H9 (cell line): ENCODE data around the gene PAK5. TPM values are rescaled to one million over a fixed set of nuclear protein-coding genes. Genes with fewer than 3 reads are reported as not detected.

ENCODE experiments used
- DNase-seq: peaks from one replicate; pipeline ENCODE4 v3.0.0-alpha.2; 2017
- H2AFZ ChIP-seq: one replicate; pipeline ENCODE4 v1.6.1; 2013; ENCODE audit warnings: mild to moderate bottlenecking, low read length, control low read depth, moderate library complexity
- H2AK5ac ChIP-seq: 2 replicates; pipeline ENCODE4 v1.6.1; 2013; ENCODE audit warnings: low read length, control low read depth, mixed read lengths; ENCODE audit not compliant: insufficient read length
- H2BK120ac ChIP-seq: one replicate; pipeline ENCODE4 v1.6.1; 2013; ENCODE audit warnings: low read depth, mild to moderate bottlenecking, low read length, control low read depth, inconsistent platforms; ENCODE audit not compliant: poor library complexity, severe bottlenecking
- H2BK12ac ChIP-seq: 2 replicates; pipeline ENCODE4 v1.6.1; 2013; ENCODE audit warnings: low read length, control low read depth, mixed read lengths, low read depth; ENCODE audit not compliant: insufficient read length
- H2BK15ac ChIP-seq: 2 replicates; pipeline ENCODE4 v1.6.1; 2013; ENCODE audit warnings: low read depth, low read length, control low read depth
- H2BK20ac ChIP-seq: one replicate; pipeline ENCODE4 v1.6.1; 2013; ENCODE audit warnings: low read depth, mild to moderate bottlenecking, low read length, control low read depth, inconsistent platforms; ENCODE audit not compliant: poor library complexity, severe bottlenecking
- H2BK5ac ChIP-seq: 2 replicates; pipeline ENCODE4 v1.6.1; 2013; ENCODE audit warnings: low read length, control low read depth, mixed read lengths; ENCODE audit not compliant: insufficient read length
- H3K14ac ChIP-seq: 2 replicates; pipeline ENCODE4 v1.6.1; 2013; ENCODE audit warnings: low read length, control low read depth; ENCODE audit not compliant: insufficient read depth
- H3K18ac ChIP-seq: 2 replicates; pipeline ENCODE4 v1.6.1; 2013; ENCODE audit warnings: low read depth, mild to moderate bottlenecking, mixed read lengths, low read length, control low read depth; ENCODE audit not compliant: insufficient read length
- H3K23ac ChIP-seq: 2 replicates; pipeline ENCODE4 v1.6.1; 2013; ENCODE audit warnings: low read length, control low read depth, mixed read lengths, low read depth; ENCODE audit not compliant: insufficient read length
- H3K23me2 ChIP-seq: 2 replicates; pipeline ENCODE4 v1.6.1; 2013; ENCODE audit warnings: low read depth, mild to moderate bottlenecking, mixed read lengths, low read length, control low read depth; ENCODE audit not compliant: insufficient read length, poor library complexity, severe bottlenecking
- H3K27ac ChIP-seq: 2 replicates; pipeline ENCODE4 v1.5.1; 2013; ENCODE audit warnings: low read length, control low read depth, mixed read lengths, low read depth; ENCODE audit not compliant: insufficient read length
- H3K27me3 ChIP-seq: 2 replicates; pipeline ENCODE4 v1.6.1; 2013; ENCODE audit warnings: low read length, control low read depth, inconsistent platforms; ENCODE audit not compliant: insufficient read depth
- H3K4ac ChIP-seq: 2 replicates; pipeline ENCODE4 v1.6.1; 2013; ENCODE audit warnings: low read depth, mild to moderate bottlenecking, control low read depth, inconsistent platforms, low read length, moderate library complexity
- H3K4me1 ChIP-seq: 2 replicates; pipeline ENCODE4 v1.6.1; 2013; ENCODE audit warnings: low read length, control low read depth, inconsistent platforms; ENCODE audit not compliant: insufficient read depth
- H3K4me2 ChIP-seq: 2 replicates; pipeline ENCODE4 v1.6.1; 2013; ENCODE audit warnings: low read length, control low read depth, mixed read lengths; ENCODE audit not compliant: insufficient read length, insufficient read depth
- H3K56ac ChIP-seq: 2 replicates; pipeline ENCODE4 v1.6.1; 2013; ENCODE audit warnings: low read depth, mild to moderate bottlenecking, mixed read lengths, low read length, control low read depth; ENCODE audit not compliant: insufficient read length
- H3K79me1 ChIP-seq: 2 replicates; pipeline ENCODE4 v1.6.1; 2013; ENCODE audit warnings: low read depth, mild to moderate bottlenecking, moderate library complexity, low read length, control low read depth, inconsistent platforms; ENCODE audit not compliant: insufficient read depth, poor library complexity, severe bottlenecking
- H3K79me2 ChIP-seq: 2 replicates; pipeline ENCODE4 v1.6.1; 2013; ENCODE audit warnings: low read length, control low read depth, inconsistent platforms; ENCODE audit not compliant: insufficient read depth
- H3K9ac ChIP-seq: 2 replicates; pipeline ENCODE4 v1.6.1; 2013; ENCODE audit warnings: low read length, control low read depth, mixed read lengths; ENCODE audit not compliant: insufficient read length; ENCODE audit errors: extremely low read depth
- H3K9me3 ChIP-seq: one replicate; pipeline ENCODE4 v1.6.1; 2013; ENCODE audit warnings: low read depth, low read length, inconsistent platforms; ENCODE audit not compliant: control insufficient read depth
- H3T11ph ChIP-seq: one replicate; pipeline ENCODE4 v1.6.1; 2013; ENCODE audit warnings: mild to moderate bottlenecking, low read length, control low read depth, inconsistent platforms
- H4K20me1 ChIP-seq: one replicate; pipeline ENCODE4 v1.6.1; 2013; ENCODE audit not compliant: control insufficient read depth, insufficient read length, insufficient read depth
- H4K5ac ChIP-seq: 2 replicates; pipeline ENCODE4 v1.6.1; 2013; ENCODE audit warnings: low read depth, mild to moderate bottlenecking, mixed read lengths, low read length, control low read depth; ENCODE audit not compliant: insufficient read length
- H4K8ac ChIP-seq: replicated peaks from 2 replicates; pipeline ENCODE4 v1.6.1; 2013; ENCODE audit warnings: low read length, control low read depth, mixed read lengths, low read depth; ENCODE audit not compliant: insufficient read length
- H4K91ac ChIP-seq: 2 replicates; pipeline ENCODE4 v1.6.1; 2013; ENCODE audit warnings: low read depth, mild to moderate bottlenecking, moderate library complexity, mixed read lengths, low read length, control low read depth; ENCODE audit not compliant: insufficient read length
- H3K27ac Mint-ChIP-seq, 3 experiments: 2 replicates in 2 of 3; 3 replicates in 1 of 3; pipeline ENCODE4 v1.8.0; 2020 to 2021; ENCODE audit warnings: mixed read lengths in 3 of 3, mild to moderate bottlenecking in 1 of 3, moderate library complexity in 1 of 3
- H3K27me3 Mint-ChIP-seq: 2 replicates; pipeline ENCODE4 v1.8.0; 2021; ENCODE audit warnings: low read depth, mild to moderate bottlenecking, moderate library complexity, mixed read lengths
- H3K36me3 Mint-ChIP-seq, 3 experiments: 2 replicates in 2 of 3; 3 replicates in 1 of 3; pipeline ENCODE4 v1.8.0; 2020 to 2021; ENCODE audit warnings: low read depth in 3 of 3, mixed read lengths in 3 of 3; ENCODE audit not compliant: insufficient read depth in 1 of 3
- H3K4me1 Mint-ChIP-seq, 2 experiments: 2 replicates each; pipeline ENCODE4 v1.8.0; 2020; ENCODE audit warnings: mixed read lengths in 2 of 2
- H3K4me3 Mint-ChIP-seq, 2 experiments: 2 replicates in 1 of 2; 3 replicates in 1 of 2; pipeline ENCODE4 v1.8.0; 2020 to 2021; ENCODE audit warnings: mild to moderate bottlenecking in 2 of 2, mixed read lengths in 2 of 2, moderate library complexity in 1 of 2
- H3K9me3 Mint-ChIP-seq, 2 experiments: 2 replicates in 1 of 2; 3 replicates in 1 of 2; pipeline ENCODE4 v1.8.0; 2020; ENCODE audit warnings: mild to moderate bottlenecking in 2 of 2, mixed read lengths in 2 of 2, moderate library complexity in 1 of 2
- WGBS: extraction: QIAGEN DNeasy Blood & Tissue Kit; methylation state at CpG from one replicate; pipeline ENCODE4 v1.1.7; 2013; ENCODE audit warnings: missing lambda C conversion rate, low lambda C conversion rate, mixed read lengths; ENCODE audit not compliant: insufficient read length; ENCODE audit errors: extremely low coverage; 5-methylcytosine and 5-hydroxymethylcytosine counted together
- total RNA-seq: library from RNA; stranded (reverse); gene quantifications from 2 replicates; pipeline ENCODE4 v1.2.1, GENCODE V29; 2021
- TF ChIP-seq, protein P1 (sequence below): fragments of 200-600 bp; sonication (generic); conservative IDR thresholded peaks from 3 replicates; pipeline ENCODE4 v1.8.0; 2021; ENCODE audit warnings: antibody characterized with exemption, mild to moderate bottlenecking

The PAK5 gene
- total RNA-seq, 1 experiment from 2014 or later, result 0.20 TPM

DNA sequence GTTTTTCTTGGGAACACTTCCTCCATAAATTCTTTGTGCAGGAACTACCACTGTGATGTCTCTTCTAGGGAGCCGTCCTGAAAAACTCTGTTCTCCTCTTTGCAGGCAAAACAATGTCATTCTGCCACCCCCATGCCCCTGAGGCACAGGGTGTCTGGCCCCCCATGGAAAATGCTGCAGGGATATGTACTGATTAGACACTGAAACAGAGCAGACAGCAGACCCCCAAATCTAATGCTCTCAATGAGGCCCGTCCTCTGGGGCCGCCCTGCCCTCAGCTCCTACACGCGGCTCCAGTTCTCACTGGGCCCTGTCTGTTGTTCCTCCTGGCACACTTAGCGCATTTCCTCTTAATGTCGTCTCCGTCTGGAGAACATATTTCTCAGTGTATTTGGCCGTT is 227.0 kb downstream of the PAK5 start:
- Histone ChIP-seq H2BK15ac (no peak overlapping the region), H2AK5ac (no peak overlapping the region), H4K5ac (no peak overlapping the region), H4K91ac (no peak overlapping the region), H3K14ac (no peak overlapping the region), H2BK20ac (no peak overlapping the region), H2BK12ac (no peak overlapping the region), H2BK5ac (no peak overlapping the region), H3K23ac (no peak overlapping the region), H3K9ac (no peak overlapping the region), H3K18ac (no peak overlapping the region), H2AFZ (no peak overlapping the region), H3K9me3 (no peaks in the 10 kb centered on the region), H3K79me2 (no peaks in the 10 kb centered on the region), H3K79me1 (no peaks in the 10 kb centered on the region), H3K56ac (no peak overlapping the region), H3T11ph (no peak overlapping the region), H3K27me3 (no peaks in the 10 kb centered on the region), H4K20me1 (no peaks in the 10 kb centered on the region), H4K8ac (no peak overlapping the region), H3K4ac (no peak overlapping the region), H3K4me2 (no peak overlapping the region), H3K4me1 (no peaks in the 10 kb centered on the region), H2BK120ac (no peak overlapping the region), H3K27ac (no peak overlapping the region), H3K23me2 (no peaks in the 10 kb centered on the region)
- Mint-ChIP-seq H3K27ac (no peak overlapping the region; a peak in 1 of 7 replicates), H3K4me1 (peaks cover 10 to 12% of the 10 kb centered on the region in 2 experiments), H3K36me3 (peaks cover 0 to 4% (median 0%) of the 10 kb centered on the region in 3 experiments; a peak in 1 of 7 replicates), H3K9me3 (no peaks in the 10 kb centered on the region; a peak in 1 of 5 replicates), H3K27me3 (0 out of 2 replicates have a peak, but pooled peaks cover 2% of the 10 kb centered on the region), H3K4me3 (no peak overlapping the region)
- TF ChIP-seq, protein P1, sequence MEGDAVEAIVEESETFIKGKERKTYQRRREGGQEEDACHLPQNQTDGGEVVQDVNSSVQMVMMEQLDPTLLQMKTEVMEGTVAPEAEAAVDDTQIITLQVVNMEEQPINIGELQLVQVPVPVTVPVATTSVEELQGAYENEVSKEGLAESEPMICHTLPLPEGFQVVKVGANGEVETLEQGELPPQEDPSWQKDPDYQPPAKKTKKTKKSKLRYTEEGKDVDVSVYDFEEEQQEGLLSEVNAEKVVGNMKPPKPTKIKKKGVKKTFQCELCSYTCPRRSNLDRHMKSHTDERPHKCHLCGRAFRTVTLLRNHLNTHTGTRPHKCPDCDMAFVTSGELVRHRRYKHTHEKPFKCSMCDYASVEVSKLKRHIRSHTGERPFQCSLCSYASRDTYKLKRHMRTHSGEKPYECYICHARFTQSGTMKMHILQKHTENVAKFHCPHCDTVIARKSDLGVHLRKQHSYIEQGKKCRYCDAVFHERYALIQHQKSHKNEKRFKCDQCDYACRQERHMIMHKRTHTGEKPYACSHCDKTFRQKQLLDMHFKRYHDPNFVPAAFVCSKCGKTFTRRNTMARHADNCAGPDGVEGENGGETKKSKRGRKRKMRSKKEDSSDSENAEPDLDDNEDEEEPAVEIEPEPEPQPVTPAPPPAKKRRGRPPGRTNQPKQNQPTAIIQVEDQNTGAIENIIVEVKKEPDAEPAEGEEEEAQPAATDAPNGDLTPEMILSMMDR, result no peak
- no CpG with 5 or more reads among the region's 9 CpGs for WGBS
- DNase-seq, result no peak
